Lower lobe of right lung (tissue), 2 donors: Measurements from ENCODE around the gene INF2. TPM values are rescaled to one million over a fixed set of nuclear protein-coding genes. Genes with fewer than 3 reads are reported as not detected.
"Not testable (repeated sequence)": the region's sequence is repeated elsewhere in the genome, so short reads cannot be mapped to it uniquely, and the experiment has no call there.

Source experiments
- ATAC-seq, 2 donors: fragments of 200-7000 bp; cut with Tn5 transposase; one replicate each; pipeline ENCODE4 v1.9.1; 2020 to 2022; ENCODE audit warnings: mild to moderate bottlenecking in 2 of 2, moderate library complexity in 2 of 2
- DNase-seq: peaks from one replicate; pipeline ENCODE4 v3.0.0-alpha.2; 2020
- H3K27ac ChIP-seq: fragments of 200-600 bp; one replicate; pipeline ENCODE4 v1.8.0; 2022
- H3K27me3 ChIP-seq: fragments of 200-600 bp; one replicate; pipeline ENCODE4 v1.8.0; 2022; ENCODE audit warnings: low read depth
- H3K36me3 ChIP-seq: fragments of 200-600 bp; one replicate; pipeline ENCODE4 v1.8.0; 2022; ENCODE audit warnings: mild to moderate bottlenecking
- H3K4me1 ChIP-seq: fragments of 200-600 bp; one replicate; pipeline ENCODE4 v1.8.0; 2022
- H3K4me3 ChIP-seq: fragments of 200-600 bp; one replicate; pipeline ENCODE4 v1.8.0; 2022; ENCODE audit warnings: mild to moderate bottlenecking
- H3K9me3 ChIP-seq: fragments of 200-600 bp; one replicate; pipeline ENCODE4 v1.8.0; 2022
- CTCF ChIP-seq: fragments of 200-600 bp; IDR thresholded peaks from one replicate; pipeline ENCODE4 v1.8.0; 2022; ENCODE audit warnings: antibody characterized with exemption, mild to moderate bottlenecking
- intact Hi-C: fragments of 100-400 bp; cut with DNase I; formaldehyde crosslinking; loops from one replicate; pipeline ENCODE4 v1.11.0; 2022
- total RNA-seq: library from RNA; stranded (reverse); fragmentation: NEBNext Ultra II Directional; extraction: Animal tissue kit (Norgen Biotek cat#: 25700); gene quantifications from one replicate; pipeline ENCODE4 v1.2.1, GENCODE V29; 2021
- donor health status: DM: no; HTN: yes; CAD: no; lungs with severe emphysema.

INF2 gene
- total RNA-seq, 1 donor from 2014 or later, result 116 TPM

- intact Hi-C loops, result no loop called here
- no peak for TF ChIP-seq CTCF
- Histone ChIP-seq H3K4me3 (peak overlapping the region; percentile 84), H3K27ac (peak overlapping the region; percentile 69), H3K27me3 (no peaks in the 10 kb centered on the region), H3K36me3 (peaks cover 12% of the 10 kb centered on the region), H3K4me1 (peaks cover 15% of the 10 kb centered on the region), H3K9me3 (no peaks in the 10 kb centered on the region)
- DNase-seq (peak; percentile 70), ATAC-seq (peak; percentile 23 to 49)
Measured at GRCh38 chr14:104724407-104724980, 35.1 kb downstream of the INF2 start.

- intact Hi-C loops, result no loop called here
- no peaks in the 10 kb centered on the region for H3K27me3 ChIP-seq
- H3K27ac ChIP-seq, result no peak overlapping the region
- H3K4me3 ChIP-seq, result peak overlapping the region; percentile 84
- no peak for DNase-seq
- peaks cover 6% of the 10 kb centered on the region for H3K36me3 ChIP-seq
- no peak for TF ChIP-seq CTCF
- ATAC-seq, result peak; percentile 4 to 11
- H3K4me1 ChIP-seq, result peaks cover 15% of the 10 kb centered on the region
- H3K9me3 ChIP-seq, result no peaks in the 10 kb centered on the region
Measured at GRCh38 chr14:104724981-104725771, 35.8 kb downstream of the INF2 start.

GRCh38 chr14:104725772-104726548 is 36.5 kb downstream of the INF2 start:
- H3K27ac ChIP-seq, result no peak overlapping the region
- no peak for DNase-seq
- peaks cover 6% of the 10 kb centered on the region for H3K36me3 ChIP-seq
- H3K9me3 ChIP-seq, result no peaks in the 10 kb centered on the region
- intact Hi-C loops, result no loop called here
- H3K4me3 ChIP-seq, result no peak overlapping the region
- no peaks in the 10 kb centered on the region for H3K27me3 ChIP-seq
- no peak for TF ChIP-seq CTCF
- H3K4me1 ChIP-seq, result peaks cover 15% of the 10 kb centered on the region
- no peak for ATAC-seq

GRCh38 chr14:104726600-104727451 is 37.4 kb downstream of the INF2 start:
- DNase-seq (no peak), ATAC-seq (no peak)
- Histone ChIP-seq H3K27ac (no peak overlapping the region), H3K9me3 (no peaks in the 10 kb centered on the region), H3K4me3 (no peak overlapping the region), H3K27me3 (no peaks in the 10 kb centered on the region), H3K36me3 (peaks cover 1% of the 10 kb centered on the region), H3K4me1 (peaks cover 15% of the 10 kb centered on the region)
- no peak for TF ChIP-seq CTCF
- intact Hi-C loops, result no loop called here

- Histone ChIP-seq H3K27ac (no peak overlapping the region), H3K4me3 (no peak overlapping the region), H3K4me1 (peaks cover 21% of the 10 kb centered on the region), H3K27me3 (no peaks in the 10 kb centered on the region), H3K36me3 (no peaks in the 10 kb centered on the region), H3K9me3 (no peaks in the 10 kb centered on the region)
- TF ChIP-seq CTCF, result no peak
- ATAC-seq, result no peak
- intact Hi-C loops, result no loop called here
- no peak for DNase-seq
Measured at GRCh38 chr14:104728631-104729030, 39.2 kb downstream of the INF2 start.

- DNase-seq, H3K27ac ChIP-seq, H3K9me3 ChIP-seq, H3K27me3 ChIP-seq, H3K4me3 ChIP-seq, H3K36me3 ChIP-seq, intact Hi-C loops, ATAC-seq: not testable (repeated sequence)
- peaks cover 19% of the 10 kb centered on the region for H3K4me1 ChIP-seq
Measured at GRCh38 chr14:104729176-104729834, 39.9 kb downstream of the INF2 start.
